GM19035 (cell line): ENCODE results near the gene GAS7.
A peak's percentile ranks its signal among the peaks of the same experiment; 100 is the strongest.
"Not testable (repeated sequence)": the region's sequence is repeated elsewhere in the genome, so short reads cannot be mapped to it uniquely, and the experiment has no call there.

Source experiments
- ATAC-seq: cut with Tn5 transposase; IDR thresholded peaks from one replicate; pipeline ENCODE4 v1.9.1; 2021; ENCODE audit not compliant: unreplicated experiment

Gene GAS7

GRCh38 chr17:10077561-10078299, 120.7 kb downstream of the GAS7 start:
- ATAC-seq = no peak

- ATAC-seq = no peak
Observed at GRCh38 chr17:10075919-10076318, 122.5 kb downstream of the GAS7 start.

- no peak for ATAC-seq
Observed at GRCh38 chr17:10073941-10074340, 124.5 kb downstream of the GAS7 start.

- no peak for ATAC-seq
Observed at GRCh38 chr17:10072556-10073425, 125.6 kb downstream of the GAS7 start.

DNA sequence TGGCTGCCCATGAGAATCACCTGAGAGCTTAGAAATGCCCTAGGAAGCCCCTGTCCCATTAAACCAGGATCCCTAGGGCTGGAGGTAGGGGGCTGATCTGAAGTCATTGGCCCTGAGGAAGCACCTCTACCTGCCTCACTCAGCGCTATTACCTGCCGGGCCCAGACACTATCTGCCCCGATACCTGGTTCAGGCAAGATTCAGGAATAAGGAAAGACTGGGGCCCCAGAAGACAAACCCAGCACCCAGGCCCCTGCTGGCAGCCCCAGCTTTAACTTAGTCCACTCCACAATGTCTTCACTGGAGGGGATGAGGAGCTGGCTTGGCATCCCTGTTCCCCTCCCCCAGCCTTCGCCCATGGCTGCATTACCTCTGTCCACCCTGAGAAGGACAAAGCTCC, 126.3 kb downstream of the GAS7 start:
- ATAC-seq = no peak

DNA sequence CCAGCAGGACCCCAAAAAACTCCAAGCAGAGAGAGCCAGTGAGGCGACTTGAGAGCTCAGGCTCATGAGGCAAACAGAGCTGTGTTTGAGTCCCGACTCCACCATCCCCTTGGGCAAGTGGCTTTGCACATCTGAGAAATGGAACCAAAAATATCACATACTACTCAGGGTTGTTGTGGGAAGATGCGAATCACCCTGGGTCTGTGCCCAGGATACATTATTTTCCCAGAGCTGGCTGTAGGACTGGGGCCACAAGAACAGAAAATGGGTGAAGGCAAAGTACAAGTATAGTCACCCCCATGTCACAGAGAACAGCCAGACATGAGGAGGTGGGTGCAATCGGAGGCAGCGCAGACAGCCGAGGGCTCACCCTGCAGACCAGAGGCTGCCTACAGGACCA, 127.3 kb downstream of the GAS7 start:
- ATAC-seq = no peak

- no peak for ATAC-seq
Observed at GRCh38 chr17:10070690-10071089, 127.7 kb downstream of the GAS7 start.

- no peak for ATAC-seq
Observed at GRCh38 chr17:10069301-10069700, 129.1 kb downstream of the GAS7 start.

DNA sequence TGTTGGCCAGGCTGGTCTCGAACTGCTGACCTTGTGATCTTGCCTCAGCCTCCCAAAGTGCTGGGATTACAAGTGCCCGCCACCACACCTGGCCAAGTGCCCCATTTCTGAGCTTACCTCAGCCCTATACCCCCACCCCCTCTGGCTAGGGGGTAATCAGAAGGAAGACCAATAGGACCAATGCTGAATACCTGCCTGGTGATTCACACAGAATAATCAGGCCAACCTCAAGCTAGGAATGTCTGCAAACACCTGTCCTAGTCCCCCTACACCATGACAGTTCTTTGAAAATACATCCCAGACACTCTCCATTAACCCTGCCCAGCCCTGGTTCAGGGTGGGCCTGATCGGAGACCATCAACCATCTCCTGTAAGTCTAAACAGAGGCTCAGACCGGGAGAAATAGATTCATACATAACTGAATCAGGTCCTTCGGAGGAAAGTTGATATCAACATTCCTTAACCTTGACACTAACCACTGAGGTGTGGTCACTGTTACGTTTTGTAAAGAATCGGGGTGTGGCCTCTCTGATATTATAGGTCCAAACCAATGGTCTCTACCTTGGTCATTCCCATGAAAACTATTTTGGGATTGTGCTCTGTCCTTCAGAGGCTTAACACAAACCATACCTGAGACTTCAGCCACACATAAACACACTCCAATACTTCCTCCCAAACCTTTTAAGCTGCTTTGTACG, 130.8 kb downstream of the GAS7 start:
- no peak for ATAC-seq

DNA sequence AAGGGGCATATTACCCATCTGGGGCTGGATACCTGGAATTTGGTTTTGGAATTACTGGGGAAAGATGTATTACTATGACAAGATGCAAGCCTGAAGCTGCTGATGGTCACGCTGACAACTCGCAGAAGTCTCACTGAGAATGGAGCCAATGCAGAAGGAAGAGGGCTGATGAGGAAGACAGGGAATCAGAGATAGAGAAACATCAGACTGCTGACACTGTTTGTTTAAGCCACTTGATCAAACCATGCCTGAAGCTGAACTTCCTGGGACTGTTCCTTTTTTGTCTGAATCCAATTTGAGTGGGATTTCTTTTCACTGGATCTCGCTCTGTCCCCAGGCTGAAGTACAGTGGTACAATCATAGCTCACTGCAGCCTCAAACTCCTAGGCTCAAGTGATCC, 133.9 kb downstream of the GAS7 start:
- no peak for ATAC-seq

GRCh38 chr17:10063730-10064241, 134.6 kb downstream of the GAS7 start:
- ATAC-seq = no peak

DNA sequence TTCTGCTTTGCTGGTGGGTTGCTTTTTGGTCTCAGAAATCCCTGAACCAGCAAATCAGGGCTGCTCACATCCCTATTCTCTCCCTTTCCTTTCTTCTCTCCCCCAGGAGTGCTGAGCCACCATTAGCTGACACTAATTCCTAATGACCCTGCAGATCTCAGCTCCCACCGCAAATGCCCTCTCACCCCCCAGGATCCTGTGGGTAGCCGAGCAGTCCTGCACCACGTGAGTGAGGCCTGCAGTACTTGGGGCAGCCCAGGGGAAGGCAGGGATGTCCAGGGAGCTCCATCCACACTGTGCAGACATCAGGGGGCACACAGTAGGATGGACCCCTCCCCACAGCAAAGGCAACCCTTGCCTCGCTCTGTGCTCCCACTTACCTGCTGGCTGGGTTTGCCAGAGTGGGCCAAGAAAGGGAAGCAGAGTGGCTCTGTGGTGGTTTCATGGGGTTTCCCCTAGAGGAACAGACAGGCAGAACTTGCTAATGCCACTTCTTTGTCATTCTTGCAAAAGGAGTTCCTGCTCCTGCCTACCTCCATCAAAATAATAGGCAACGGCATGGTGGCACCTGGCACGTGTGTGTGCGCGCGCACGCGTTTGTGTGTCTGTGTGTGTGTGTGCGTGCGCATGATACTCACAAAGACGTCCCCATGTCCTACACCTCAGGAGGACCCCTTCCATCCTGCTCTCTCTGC, 135.6 kb downstream of the GAS7 start:
- ATAC-seq = no peak

DNA sequence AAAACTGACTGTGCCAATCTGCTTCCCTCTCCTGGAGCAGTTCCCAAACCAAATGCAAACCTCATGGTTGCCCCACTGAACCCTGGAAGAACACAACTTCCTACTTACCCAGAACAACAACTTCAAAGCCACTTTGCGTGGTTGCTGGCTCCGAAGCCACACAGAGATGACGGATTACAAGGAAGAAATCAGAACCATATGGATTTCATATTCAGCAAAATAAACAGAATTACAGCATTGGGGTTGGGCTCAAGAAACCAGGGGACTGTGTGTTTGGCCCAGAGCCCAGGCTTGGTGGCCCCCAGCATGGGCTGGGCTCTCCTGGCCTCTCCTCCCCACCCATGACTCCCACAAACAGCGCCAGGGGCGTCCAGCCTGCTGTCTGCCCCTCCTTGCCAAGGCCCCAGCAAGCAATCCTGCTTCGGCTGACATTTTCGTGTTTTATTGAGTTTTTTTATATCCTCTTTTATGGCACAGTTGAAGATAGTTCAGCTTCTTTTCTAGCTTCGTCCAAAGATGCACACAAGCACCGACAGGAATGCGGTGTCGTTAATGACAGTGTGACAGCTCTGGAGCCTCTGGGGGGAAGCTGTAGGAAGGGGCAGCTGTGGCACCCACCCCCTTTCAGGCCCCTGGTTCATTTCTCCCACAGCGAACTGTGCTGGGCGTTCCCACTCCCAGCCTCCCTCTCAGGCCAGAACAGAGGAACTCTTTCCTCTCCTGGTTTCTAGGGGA, 137.1 kb downstream of the GAS7 start:
- no peak for ATAC-seq

DNA sequence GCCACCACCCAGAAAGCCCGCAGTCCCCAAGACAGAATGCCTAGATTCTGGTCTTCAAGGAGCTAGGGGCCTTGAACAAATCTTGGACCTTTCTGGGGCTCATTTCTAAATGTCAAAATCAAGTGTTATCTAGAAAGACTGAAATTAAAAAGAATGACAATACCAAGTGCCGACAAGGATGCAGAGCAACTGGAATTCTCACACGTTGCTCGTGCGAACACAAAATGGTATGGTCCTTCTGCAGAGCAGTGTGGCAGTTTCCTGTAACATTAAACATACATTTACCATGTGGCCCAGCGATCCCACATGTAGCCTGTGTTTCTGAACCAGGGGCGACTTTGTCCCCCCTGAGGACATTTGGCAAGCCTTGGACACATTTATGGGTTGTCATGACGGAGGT, 137.9 kb downstream of the GAS7 start:
- ATAC-seq = no peak

- peak; percentile 88 for ATAC-seq
Observed at GRCh38 chr17:10059684-10060211, 138.7 kb downstream of the GAS7 start.

GRCh38 chr17:10058921-10059683, 139.3 kb downstream of the GAS7 start:
- no peak for ATAC-seq

GRCh38 chr17:10057466-10057865, 140.9 kb downstream of the GAS7 start:
- not testable (repeated sequence) for ATAC-seq

DNA sequence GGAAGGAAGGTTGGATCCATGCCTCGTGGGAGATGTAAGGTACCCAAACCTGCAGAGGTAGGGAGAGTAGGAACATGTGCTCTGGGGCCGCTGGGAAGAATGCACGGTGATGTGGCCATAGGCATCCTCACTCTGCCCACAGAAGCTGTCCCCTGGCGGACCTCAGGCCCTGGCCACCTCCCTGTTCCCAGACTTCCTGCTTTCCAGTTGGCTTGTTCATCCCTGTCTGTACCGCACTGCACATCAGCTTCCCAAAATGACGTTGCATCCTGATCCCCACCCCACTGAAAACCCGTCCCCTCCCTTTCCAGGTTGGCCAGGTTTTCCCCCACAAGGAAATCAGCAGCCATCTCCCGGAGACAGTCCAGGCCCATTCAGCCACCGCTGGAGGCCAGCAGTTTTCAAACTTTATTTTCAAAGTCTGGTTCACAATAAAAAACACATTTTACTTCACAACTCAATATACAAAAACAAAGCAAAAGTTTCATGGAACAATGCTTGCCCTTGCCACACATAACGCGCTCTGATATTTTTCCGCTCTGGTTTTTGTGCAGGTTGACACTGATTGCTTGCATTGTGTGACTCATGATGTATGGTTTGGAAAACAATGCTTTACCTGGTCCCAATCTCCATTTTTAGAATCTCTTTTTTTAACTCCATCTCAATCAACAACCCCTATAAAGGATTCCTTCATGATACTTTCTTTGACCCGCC, 143.0 kb downstream of the GAS7 start:
- ATAC-seq = no peak
